GM19351 (cell line): ENCODE data around the gene SYT12.
"Not testable (repeated sequence)": the region's sequence is repeated elsewhere in the genome, so short reads cannot be mapped to it uniquely, and the experiment has no call there.

Experiments
- ATAC-seq: cut with Tn5 transposase; IDR thresholded peaks from one replicate; pipeline ENCODE4 v1.9.1; 2021; ENCODE audit warnings: mild to moderate bottlenecking, moderate library complexity; ENCODE audit not compliant: unreplicated experiment

Gene SYT12, protein sequence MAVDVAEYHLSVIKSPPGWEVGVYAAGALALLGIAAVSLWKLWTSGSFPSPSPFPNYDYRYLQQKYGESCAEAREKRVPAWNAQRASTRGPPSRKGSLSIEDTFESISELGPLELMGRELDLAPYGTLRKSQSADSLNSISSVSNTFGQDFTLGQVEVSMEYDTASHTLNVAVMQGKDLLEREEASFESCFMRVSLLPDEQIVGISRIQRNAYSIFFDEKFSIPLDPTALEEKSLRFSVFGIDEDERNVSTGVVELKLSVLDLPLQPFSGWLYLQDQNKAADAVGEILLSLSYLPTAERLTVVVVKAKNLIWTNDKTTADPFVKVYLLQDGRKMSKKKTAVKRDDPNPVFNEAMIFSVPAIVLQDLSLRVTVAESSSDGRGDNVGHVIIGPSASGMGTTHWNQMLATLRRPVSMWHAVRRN

DNA sequence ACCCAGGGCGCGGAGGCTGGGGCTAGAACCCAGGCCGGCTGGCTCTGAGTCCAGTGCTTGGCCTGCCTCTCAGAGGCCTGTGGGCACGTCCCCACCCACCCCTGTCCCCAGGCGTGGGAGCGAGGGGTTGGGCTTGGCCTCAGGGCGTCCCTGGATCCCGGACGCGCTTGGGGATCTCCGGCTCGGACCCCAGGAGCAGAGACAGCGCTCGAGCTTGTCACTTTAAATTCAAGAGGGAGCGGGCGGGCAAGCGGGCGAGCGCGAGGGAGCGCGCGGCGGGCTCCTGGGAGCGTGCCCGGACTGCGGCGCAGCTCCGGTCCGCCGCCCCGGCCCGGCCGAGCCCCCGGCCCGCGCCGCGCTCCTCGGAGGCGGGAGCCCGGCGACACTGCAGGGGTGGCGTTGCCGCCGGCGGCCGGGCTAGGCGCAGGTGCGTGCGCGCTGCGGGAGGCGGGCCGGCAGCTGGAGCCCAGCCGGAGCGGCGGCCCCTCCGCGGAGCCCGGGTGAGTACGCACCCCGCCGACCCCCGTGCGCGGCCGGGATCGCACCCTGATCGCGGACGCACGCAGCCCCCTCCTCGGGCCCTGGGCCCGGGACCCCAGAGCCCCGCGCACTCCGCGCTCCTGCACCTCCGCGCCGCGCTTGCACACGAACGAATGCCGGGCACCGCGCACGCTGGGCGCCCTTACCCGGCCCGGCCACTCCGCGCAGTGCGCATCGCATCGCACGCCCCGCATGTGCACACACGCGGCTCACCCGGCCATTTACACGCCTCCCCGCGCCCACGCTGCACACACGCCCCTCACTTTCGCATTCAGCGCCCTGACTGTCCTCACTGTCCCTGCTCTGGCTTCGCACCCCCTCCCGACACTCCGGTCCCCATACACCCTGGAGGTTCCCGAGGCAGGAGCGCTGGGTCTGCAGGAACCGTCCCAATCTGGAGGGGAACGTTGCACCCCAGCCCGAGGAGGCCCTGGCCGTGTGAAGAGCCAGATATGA is at the start of gene SYT12:
SYT12 (plus strand) TSS at position 174 of the 996 bp plus-strand sequence. CDS start 7,011 bp downstream, outside the sequence.
- no peak for ATAC-seq

DNA sequence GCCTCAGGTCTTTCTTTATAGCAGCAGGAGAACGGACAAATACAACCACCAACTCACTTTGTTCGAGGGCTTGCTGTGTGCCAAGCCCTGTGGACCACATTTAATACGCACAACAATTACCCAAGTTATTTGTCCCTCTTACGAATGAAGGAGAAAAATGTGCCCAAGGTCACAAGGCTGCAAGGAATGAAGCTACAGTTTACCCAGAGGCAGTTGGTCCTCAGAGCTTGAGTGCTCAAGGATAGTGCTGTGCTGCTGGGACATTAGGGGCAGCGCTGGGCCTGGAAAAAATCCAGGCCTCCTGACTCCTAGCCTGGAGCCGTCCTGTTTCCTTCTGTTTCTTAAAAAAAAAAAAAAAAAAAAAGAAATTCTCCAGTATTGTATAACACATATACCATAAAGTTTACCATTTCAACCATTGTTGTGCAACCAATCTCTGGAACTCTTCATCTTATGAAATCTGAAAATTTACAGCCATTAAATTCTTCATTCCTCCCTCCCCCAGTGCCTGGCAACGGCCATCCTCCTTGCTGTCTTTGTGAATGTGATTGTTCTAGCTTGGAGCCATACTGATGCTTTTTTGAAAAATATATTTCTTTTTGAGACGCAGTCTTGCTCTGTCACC is 48.9 kb upstream of the SYT12 start:
- ATAC-seq = no peak

DNA sequence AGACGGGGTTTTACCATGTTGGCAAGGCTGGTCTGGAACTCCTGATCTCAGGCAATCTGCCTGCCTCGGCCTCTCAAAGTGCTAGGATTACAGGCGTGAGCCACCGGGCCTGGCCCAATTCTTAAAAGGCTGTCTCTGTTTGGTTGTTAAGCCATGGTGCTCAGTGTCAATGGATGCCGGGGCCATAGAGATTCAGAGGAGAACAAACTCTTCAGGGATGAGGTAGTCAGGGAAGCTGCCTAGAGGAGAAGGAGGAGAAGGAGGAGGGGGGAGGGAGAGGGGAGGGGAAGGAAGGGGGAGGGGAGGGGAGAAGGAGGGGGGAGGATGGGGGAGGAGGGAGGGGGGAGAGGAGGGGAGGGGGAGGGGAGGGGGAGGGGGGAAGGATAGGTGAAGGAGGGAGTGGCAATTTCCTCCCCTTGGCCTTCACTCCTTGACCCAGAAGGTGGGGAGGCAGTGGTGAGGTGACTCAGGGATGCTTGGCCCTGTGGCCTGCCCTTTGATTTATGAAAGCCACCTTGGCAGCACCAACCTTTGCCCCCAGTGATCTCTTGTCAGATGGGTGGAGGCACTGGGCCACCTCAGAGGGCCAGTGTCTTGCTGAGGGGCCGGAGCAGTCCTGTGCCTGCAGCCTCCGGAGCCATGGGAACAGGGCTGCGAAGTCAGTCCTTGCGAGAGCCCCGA is 48.1 kb upstream of the SYT12 start, which contains the start of gene C11orf86:
C11orf86 (plus strand) TSS at position 581 of the 681 bp plus-strand sequence; CDS start at position 640, 59 bp downstream.
- no peak for ATAC-seq

DNA sequence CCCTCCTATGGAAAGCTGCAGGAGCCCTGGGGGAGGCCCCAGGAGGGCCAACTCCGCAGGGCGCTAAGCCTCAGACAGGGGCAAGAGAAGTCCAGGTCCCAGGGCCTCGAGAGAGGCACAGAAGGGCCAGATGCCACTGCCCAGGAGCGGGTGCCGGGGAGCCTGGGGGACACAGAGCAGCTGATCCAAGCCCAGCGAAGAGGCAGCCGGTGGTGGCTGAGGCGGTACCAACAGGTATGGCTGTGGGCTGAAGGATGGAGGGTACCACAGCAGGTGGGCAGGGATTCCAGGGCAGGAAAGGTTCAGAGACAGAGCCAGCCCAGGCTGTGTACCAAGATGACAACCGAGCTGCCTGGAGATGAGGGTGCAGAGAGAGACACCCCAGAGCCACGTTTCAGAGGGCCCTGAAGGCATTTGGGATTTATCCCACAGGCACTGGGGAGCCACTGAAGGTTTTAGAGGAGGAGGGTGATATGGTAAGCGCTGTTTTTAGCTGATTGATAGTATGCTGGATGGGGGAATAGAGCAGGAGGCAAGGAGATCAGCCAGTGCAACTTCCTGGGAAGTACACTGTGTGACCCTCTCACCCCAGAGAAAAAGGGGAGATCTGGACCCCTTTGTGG is 47.4 kb upstream of the SYT12 start:
- ATAC-seq = no peak

DNA sequence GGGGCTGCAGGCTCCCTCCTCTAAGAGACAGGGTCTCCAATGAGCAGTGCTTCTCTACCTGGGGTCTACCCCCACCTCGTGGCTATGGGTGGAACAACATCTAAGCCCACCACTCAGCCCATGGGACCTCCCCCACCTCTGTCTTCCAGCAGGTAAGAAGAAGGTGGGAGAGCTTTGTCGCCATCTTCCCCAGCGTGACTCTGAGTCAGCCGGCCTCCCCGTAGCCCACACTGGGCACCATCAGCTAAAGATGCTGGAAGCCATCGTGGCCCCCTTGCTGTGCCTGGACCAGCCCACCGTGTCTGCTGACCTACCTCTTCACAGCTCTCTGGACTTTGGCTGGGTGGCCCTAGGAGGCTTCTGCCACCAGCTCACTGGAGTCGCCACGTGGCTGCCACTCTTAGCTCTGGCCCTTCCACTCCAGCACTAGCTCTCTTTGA is 46.9 kb upstream of the SYT12 start:
- ATAC-seq = no peak

DNA sequence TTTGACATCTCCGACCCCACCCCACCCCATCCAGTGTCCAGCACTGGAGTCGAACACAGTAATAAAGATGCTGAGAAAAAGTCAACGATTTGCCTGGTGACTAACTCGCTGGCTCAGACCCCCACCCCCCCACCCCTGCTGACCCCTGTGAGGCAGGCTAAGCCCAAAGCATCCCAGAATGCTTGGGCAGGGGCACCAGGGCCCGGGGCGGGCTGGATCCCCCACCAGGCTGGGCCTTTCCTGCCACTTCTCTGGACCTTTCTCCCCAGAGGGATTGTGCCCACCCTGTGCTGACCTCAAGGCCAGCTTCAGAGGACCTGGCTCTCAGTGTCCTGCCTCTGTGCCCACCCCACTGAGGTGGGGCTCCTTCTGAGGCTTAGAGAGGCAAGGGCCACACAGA is 46.0 kb upstream of the SYT12 start:
- ATAC-seq = no peak

DNA sequence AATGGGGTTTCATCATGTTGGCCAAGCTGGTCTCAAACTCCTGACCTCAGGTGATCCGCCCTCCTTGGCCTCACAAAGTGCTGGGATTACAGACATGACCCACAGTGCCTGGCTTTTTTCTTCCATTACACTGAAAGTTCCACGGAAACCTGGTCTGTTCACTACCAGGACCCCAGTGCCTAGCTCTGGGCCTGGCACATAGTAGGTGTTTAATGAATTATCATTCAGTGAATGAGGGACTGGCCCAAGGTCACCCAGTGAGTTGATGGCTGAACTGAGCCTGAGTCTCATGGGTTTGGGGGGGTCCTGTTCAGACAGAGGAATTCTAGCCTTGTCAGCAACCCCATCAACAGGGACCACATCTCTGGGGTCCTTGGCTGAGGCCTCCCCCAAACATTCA is 44.7 kb upstream of the SYT12 start:
- ATAC-seq = no peak

DNA sequence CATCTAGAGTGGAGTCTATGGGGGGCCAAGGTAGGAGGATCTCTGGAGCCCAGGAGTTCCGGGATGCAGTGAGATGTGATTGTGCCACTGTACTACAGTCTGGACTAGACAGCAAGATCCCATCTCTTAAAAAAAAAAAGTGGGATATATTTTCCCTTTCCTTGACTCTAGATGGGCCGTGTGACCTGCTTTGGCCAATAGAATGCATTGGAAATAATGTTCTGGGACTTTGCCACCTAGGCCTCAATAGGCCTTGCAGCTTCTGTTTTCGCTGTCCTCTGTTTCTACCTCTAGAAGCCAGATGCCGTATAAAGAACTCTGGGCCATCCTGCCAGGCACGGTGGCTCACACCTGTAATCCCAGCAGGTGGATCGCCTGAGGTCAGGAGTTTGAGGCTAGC is 44.2 kb upstream of the SYT12 start:
- no peak for ATAC-seq

DNA sequence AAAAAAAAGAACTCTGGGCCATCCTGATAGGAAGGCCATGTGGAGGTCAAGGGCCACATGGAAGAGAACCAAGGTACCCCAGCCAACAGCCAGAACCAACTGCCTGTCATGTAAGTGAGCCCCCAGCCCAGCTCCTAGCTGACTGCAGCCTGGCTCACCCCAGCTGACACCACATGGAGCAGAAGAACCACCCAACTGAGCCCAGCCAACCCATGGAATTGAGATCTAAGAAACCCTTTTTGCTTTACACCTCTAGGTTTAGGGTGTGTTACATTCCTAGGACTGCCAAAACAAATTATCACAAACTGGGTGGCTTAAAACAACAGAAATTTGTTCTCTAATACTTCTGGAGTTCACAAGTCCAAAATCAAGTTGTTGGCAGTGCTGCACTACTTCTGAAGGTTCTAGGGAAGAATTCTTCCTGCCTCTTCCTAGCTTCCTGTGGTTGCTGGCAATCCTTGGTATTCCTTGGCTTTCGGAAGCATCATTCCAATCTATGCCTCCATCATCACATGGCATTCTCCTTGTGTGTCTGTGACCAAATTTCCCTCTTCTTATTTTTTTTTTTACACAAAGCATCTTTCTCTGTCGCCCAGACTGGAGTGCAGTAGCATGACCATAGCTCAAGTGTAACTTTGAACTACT is 43.5 kb upstream of the SYT12 start:
- no peak for ATAC-seq

DNA sequence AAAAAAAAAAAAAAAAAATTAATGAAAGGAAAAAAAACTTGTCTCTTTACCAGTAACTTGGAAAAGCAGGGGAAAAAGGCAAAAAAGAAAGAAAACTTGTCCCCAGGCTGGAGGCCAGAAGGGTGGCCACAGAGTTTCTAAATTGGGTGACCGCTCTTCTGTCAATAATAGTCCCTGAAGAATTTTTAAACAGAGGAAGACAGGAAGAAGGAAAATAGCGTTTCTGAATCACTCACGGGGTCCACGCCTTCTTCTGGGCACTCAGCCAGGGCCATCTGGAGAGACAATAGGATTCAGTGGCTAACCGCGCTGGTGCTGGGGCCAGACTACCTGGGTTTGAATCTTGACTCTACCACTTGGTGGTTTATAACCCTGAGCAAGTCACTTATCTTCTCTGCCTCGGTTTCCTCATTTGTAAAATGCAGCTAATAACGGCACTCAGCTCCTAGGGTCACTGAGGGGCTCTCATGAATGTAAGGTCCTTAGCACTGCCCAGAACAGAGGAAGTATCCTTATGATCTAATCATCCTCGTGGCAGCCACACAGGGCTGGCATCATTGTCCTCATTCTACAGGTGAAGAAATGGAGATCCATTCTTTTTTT is 40.9 kb upstream of the SYT12 start:
- ATAC-seq = no peak

DNA sequence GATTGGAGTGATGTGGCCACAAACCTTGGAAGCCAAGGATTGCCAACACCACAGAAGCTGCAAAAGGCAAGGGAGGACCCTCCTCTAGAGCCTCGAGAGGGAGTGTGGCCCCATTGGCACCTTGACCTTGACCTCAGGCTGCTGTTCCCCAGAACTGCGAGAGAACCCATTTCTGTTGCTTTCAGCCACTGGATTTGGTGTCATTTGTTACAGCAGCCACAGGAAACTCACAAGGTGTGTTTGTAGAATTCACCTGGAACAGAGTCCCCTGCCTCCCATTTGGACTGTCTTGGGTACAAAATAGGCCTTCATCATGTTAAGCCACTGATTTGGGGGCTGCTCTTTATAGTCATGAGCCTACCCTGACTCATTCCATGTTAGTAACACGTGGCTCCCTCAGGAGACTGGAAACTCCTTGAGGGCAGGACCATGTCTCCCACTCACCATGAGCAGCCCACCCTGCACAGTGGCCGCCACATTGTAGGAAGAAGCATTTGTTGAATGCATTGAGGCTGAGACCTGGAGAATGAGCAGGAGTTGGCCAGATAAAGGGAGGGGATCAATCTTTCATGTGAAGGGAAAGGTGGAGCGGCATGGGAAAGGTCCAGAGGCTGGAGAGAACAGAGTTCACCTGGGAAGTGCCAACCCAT is 39.5 kb upstream of the SYT12 start:
- no peak for ATAC-seq

DNA sequence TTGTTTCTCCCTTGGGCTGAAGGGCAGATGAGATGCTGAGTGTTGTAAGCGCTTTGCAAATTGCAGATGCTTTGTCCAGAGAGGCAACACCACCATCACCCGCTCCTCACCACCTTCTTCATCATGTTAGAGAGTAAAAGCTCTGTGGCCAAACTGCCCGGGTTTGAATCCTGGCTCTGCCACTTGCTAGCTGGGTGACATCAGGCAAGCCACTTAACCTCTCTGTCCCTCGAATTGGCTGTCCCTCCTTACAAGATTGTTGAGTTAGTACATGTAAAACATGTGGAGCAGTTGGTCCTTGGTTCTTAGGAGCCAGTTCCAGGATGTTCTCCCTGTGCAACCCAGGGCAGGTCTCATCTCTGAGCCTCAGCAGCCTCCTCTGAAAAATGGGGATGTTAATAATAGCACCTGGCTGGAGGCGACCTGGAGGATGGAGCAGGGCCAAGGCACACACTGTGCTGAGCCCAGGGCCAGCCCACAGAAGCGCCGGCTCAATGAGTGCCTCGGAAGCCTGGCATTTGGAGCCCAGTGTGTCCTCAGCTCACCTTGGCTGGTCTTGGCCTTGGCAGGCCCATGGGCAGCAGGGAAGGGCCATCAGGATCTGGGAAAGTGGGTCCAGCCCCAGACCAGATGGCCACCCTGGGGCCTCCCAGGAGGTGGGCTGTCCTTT is 37.3 kb upstream of the SYT12 start:
- ATAC-seq = no peak

DNA sequence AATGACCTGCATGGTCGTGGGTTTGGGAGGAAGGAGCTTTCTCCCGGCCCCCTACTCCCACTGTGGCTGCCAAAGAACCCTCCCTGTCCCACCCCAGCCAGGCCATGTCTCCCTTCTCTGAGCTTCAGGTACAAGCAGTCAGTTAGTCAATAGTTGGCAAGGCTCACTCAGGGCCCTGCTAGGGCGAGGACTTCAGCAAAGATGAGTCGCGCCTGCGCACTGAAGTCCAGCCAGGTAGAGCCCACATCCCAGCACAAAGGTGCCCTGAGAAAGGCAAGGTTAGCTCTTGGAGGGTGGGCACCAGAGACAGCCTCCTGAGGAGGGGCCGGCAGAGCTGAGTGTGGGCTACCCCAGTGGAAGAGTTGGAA is 36.8 kb upstream of the SYT12 start:
- no peak for ATAC-seq

DNA sequence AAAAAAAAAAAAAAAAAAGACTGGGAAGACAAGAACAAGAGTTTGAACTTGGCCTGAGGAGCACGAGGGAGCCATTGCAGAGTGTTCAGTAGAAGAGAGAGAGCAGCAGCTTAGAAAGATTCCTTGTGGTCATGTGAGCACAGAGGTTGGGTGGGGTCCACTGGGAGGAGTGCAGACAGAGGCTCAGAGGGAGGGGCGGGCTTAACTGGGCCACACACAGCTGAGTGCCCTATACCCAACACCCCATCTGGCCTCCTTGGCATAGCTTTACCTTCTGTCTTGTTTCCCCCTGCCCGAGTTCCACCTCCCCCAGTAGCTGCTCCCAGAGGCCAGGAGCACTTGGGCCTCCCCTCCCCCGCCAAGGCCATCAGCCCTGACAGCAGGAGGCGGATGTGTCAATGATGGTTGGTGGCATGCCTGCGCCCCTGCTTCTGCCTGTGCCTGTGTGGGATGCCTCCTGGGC is 35.7 kb upstream of the SYT12 start:
- ATAC-seq = no peak

DNA sequence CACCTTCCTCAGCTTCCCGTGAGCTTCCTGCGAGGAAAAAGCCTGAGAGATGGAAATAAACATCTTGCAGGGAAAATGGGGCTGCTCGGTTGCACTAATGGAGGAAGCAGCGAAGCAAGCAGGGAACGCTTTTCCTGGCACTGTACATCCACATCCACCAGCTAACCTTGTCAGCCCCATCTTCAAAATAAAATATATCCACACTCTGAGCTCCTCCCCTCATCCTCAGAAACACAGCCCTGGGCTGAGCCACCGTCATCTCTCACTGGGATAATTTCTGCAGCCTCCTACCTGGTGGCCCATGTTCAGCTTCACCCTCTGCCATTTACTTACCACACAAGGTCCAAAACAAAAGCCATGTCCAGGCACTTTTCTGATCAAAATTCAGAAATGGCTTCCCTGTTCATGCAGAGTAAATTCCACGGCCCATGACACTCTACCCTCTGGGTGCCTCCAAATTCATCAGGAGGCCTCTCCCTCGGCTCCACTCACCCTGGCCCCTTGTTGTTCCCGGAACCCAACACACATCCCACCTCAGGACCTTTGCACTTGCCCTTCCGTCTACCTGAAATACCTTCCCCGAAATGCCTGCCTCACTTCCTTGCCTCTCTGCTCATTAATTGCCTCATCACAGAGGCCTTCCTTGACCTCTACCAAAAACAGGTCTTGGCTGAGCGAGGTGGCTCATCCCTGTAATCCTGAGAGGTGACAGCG is 34.9 kb upstream of the SYT12 start:
- ATAC-seq = no peak

DNA sequence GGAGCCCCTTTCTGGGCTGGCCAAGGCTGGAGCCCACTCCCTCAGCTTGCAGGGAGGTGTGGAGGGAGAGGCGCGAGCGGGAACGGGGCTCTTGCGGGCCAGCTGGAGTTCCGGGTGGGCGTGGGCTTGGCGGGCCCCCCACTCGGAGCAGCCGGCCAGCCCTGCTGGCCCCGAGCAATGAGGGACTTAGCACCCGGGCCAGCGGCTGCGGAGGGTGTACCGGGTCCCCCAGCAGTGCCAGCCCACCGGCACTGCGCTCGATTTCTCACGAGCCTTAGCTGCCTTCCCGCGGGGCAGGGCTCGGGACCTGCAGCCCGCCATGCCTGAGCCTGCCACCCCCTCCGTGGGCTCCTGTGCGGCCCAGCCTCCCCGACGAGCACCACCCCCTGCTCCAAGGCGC is 34.2 kb upstream of the SYT12 start:
- ATAC-seq = not testable (repeated sequence)

DNA sequence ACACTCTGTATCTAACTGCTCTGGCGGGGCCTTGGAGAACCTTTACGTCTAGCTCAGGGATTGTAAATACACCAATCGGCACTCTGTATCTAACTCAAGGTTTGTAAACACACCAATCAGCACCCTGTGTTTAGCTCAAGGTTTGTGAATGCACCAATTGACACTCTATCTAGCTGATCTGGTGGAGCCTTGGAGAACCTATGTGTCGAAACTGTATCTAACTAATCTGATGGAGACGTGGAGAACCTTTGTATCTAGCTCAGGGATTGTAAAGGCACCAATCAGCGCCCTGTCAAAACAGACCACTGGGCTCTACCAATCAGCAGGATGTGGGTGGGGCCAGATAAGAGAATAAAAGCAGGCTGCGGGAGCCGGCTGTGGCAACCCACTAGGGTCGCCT is 33.6 kb upstream of the SYT12 start:
- not testable (repeated sequence) for ATAC-seq
